H9 (cell line): ENCODE measurements around the gene HSPB1. TPM values are rescaled to one million over a fixed set of nuclear protein-coding genes. Genes with fewer than 3 reads are reported as not detected.

Source experiments
- DNase-seq: peaks from one replicate; pipeline ENCODE4 v3.0.0-alpha.2; 2017
- H2AFZ ChIP-seq: one replicate; pipeline ENCODE4 v1.6.1; 2013; ENCODE audit warnings: mild to moderate bottlenecking, low read length, control low read depth, moderate library complexity
- H2AK5ac ChIP-seq: 2 replicates; pipeline ENCODE4 v1.6.1; 2013; ENCODE audit warnings: low read length, control low read depth, mixed read lengths; ENCODE audit not compliant: insufficient read length
- H2BK120ac ChIP-seq: one replicate; pipeline ENCODE4 v1.6.1; 2013; ENCODE audit warnings: low read depth, mild to moderate bottlenecking, low read length, control low read depth, inconsistent platforms; ENCODE audit not compliant: poor library complexity, severe bottlenecking
- H2BK12ac ChIP-seq: 2 replicates; pipeline ENCODE4 v1.6.1; 2013; ENCODE audit warnings: low read length, control low read depth, mixed read lengths, low read depth; ENCODE audit not compliant: insufficient read length
- H2BK15ac ChIP-seq: 2 replicates; pipeline ENCODE4 v1.6.1; 2013; ENCODE audit warnings: low read depth, low read length, control low read depth
- H2BK20ac ChIP-seq: one replicate; pipeline ENCODE4 v1.6.1; 2013; ENCODE audit warnings: low read depth, mild to moderate bottlenecking, low read length, control low read depth, inconsistent platforms; ENCODE audit not compliant: poor library complexity, severe bottlenecking
- H2BK5ac ChIP-seq: 2 replicates; pipeline ENCODE4 v1.6.1; 2013; ENCODE audit warnings: low read length, control low read depth, mixed read lengths; ENCODE audit not compliant: insufficient read length
- H3K14ac ChIP-seq: 2 replicates; pipeline ENCODE4 v1.6.1; 2013; ENCODE audit warnings: low read length, control low read depth; ENCODE audit not compliant: insufficient read depth
- H3K18ac ChIP-seq: 2 replicates; pipeline ENCODE4 v1.6.1; 2013; ENCODE audit warnings: low read depth, mild to moderate bottlenecking, mixed read lengths, low read length, control low read depth; ENCODE audit not compliant: insufficient read length
- H3K23ac ChIP-seq: 2 replicates; pipeline ENCODE4 v1.6.1; 2013; ENCODE audit warnings: low read length, control low read depth, mixed read lengths, low read depth; ENCODE audit not compliant: insufficient read length
- H3K23me2 ChIP-seq: 2 replicates; pipeline ENCODE4 v1.6.1; 2013; ENCODE audit warnings: low read depth, mild to moderate bottlenecking, mixed read lengths, low read length, control low read depth; ENCODE audit not compliant: insufficient read length, poor library complexity, severe bottlenecking
- H3K27ac ChIP-seq: 2 replicates; pipeline ENCODE4 v1.5.1; 2013; ENCODE audit warnings: low read length, control low read depth, mixed read lengths, low read depth; ENCODE audit not compliant: insufficient read length
- H3K27me3 ChIP-seq: 2 replicates; pipeline ENCODE4 v1.6.1; 2013; ENCODE audit warnings: low read length, control low read depth, inconsistent platforms; ENCODE audit not compliant: insufficient read depth
- H3K4ac ChIP-seq: 2 replicates; pipeline ENCODE4 v1.6.1; 2013; ENCODE audit warnings: low read depth, mild to moderate bottlenecking, control low read depth, inconsistent platforms, low read length, moderate library complexity
- H3K4me1 ChIP-seq: 2 replicates; pipeline ENCODE4 v1.6.1; 2013; ENCODE audit warnings: low read length, control low read depth, inconsistent platforms; ENCODE audit not compliant: insufficient read depth
- H3K4me2 ChIP-seq: 2 replicates; pipeline ENCODE4 v1.6.1; 2013; ENCODE audit warnings: low read length, control low read depth, mixed read lengths; ENCODE audit not compliant: insufficient read length, insufficient read depth
- H3K56ac ChIP-seq: 2 replicates; pipeline ENCODE4 v1.6.1; 2013; ENCODE audit warnings: low read depth, mild to moderate bottlenecking, mixed read lengths, low read length, control low read depth; ENCODE audit not compliant: insufficient read length
- H3K79me1 ChIP-seq: 2 replicates; pipeline ENCODE4 v1.6.1; 2013; ENCODE audit warnings: low read depth, mild to moderate bottlenecking, moderate library complexity, low read length, control low read depth, inconsistent platforms; ENCODE audit not compliant: insufficient read depth, poor library complexity, severe bottlenecking
- H3K79me2 ChIP-seq: 2 replicates; pipeline ENCODE4 v1.6.1; 2013; ENCODE audit warnings: low read length, control low read depth, inconsistent platforms; ENCODE audit not compliant: insufficient read depth
- H3K9ac ChIP-seq: 2 replicates; pipeline ENCODE4 v1.6.1; 2013; ENCODE audit warnings: low read length, control low read depth, mixed read lengths; ENCODE audit not compliant: insufficient read length; ENCODE audit errors: extremely low read depth
- H3K9me3 ChIP-seq: one replicate; pipeline ENCODE4 v1.6.1; 2013; ENCODE audit warnings: low read depth, low read length, inconsistent platforms; ENCODE audit not compliant: control insufficient read depth
- H3T11ph ChIP-seq: one replicate; pipeline ENCODE4 v1.6.1; 2013; ENCODE audit warnings: mild to moderate bottlenecking, low read length, control low read depth, inconsistent platforms
- H4K20me1 ChIP-seq: one replicate; pipeline ENCODE4 v1.6.1; 2013; ENCODE audit not compliant: control insufficient read depth, insufficient read length, insufficient read depth
- H4K5ac ChIP-seq: 2 replicates; pipeline ENCODE4 v1.6.1; 2013; ENCODE audit warnings: low read depth, mild to moderate bottlenecking, mixed read lengths, low read length, control low read depth; ENCODE audit not compliant: insufficient read length
- H4K8ac ChIP-seq: replicated peaks from 2 replicates; pipeline ENCODE4 v1.6.1; 2013; ENCODE audit warnings: low read length, control low read depth, mixed read lengths, low read depth; ENCODE audit not compliant: insufficient read length
- H4K91ac ChIP-seq: 2 replicates; pipeline ENCODE4 v1.6.1; 2013; ENCODE audit warnings: low read depth, mild to moderate bottlenecking, moderate library complexity, mixed read lengths, low read length, control low read depth; ENCODE audit not compliant: insufficient read length
- H3K27ac Mint-ChIP-seq, 3 experiments: 2 replicates in 2 of 3; 3 replicates in 1 of 3; pipeline ENCODE4 v1.8.0; 2020 to 2021; ENCODE audit warnings: mixed read lengths in 3 of 3, mild to moderate bottlenecking in 1 of 3, moderate library complexity in 1 of 3
- H3K27me3 Mint-ChIP-seq: 2 replicates; pipeline ENCODE4 v1.8.0; 2021; ENCODE audit warnings: low read depth, mild to moderate bottlenecking, moderate library complexity, mixed read lengths
- H3K36me3 Mint-ChIP-seq, 3 experiments: 2 replicates in 2 of 3; 3 replicates in 1 of 3; pipeline ENCODE4 v1.8.0; 2020 to 2021; ENCODE audit warnings: low read depth in 3 of 3, mixed read lengths in 3 of 3; ENCODE audit not compliant: insufficient read depth in 1 of 3
- H3K4me1 Mint-ChIP-seq, 2 experiments: 2 replicates each; pipeline ENCODE4 v1.8.0; 2020; ENCODE audit warnings: mixed read lengths in 2 of 2
- H3K4me3 Mint-ChIP-seq, 2 experiments: 2 replicates in 1 of 2; 3 replicates in 1 of 2; pipeline ENCODE4 v1.8.0; 2020 to 2021; ENCODE audit warnings: mild to moderate bottlenecking in 2 of 2, mixed read lengths in 2 of 2, moderate library complexity in 1 of 2
- H3K9me3 Mint-ChIP-seq, 2 experiments: 2 replicates in 1 of 2; 3 replicates in 1 of 2; pipeline ENCODE4 v1.8.0; 2020; ENCODE audit warnings: mild to moderate bottlenecking in 2 of 2, mixed read lengths in 2 of 2, moderate library complexity in 1 of 2
- CTCF ChIP-seq: fragments of 200-600 bp; sonication (generic); conservative IDR thresholded peaks from 3 replicates; pipeline ENCODE4 v1.8.0; 2021; ENCODE audit warnings: antibody characterized with exemption, mild to moderate bottlenecking
- WGBS: extraction: QIAGEN DNeasy Blood & Tissue Kit; methylation state at CpG from one replicate; pipeline ENCODE4 v1.1.7; 2013; ENCODE audit warnings: missing lambda C conversion rate, low lambda C conversion rate, mixed read lengths; ENCODE audit not compliant: insufficient read length; ENCODE audit errors: extremely low coverage; 5-methylcytosine and 5-hydroxymethylcytosine counted together
- total RNA-seq: library from RNA; stranded (reverse); gene quantifications from 2 replicates; pipeline ENCODE4 v1.2.1, GENCODE V29; 2021

The HSPB1 gene
- total RNA-seq, 1 experiment from 2014 or later, result 186 TPM

- Histone ChIP-seq H2BK15ac (no peak overlapping the region), H3K27ac (no peak overlapping the region), H3K4ac (no peak overlapping the region), H3K79me1 (no peaks in the 10 kb centered on the region), H2BK120ac (no peak overlapping the region), H2BK12ac (no peak overlapping the region), H3K9ac (no peak overlapping the region), H4K5ac (no peak overlapping the region), H4K8ac (no peak overlapping the region), H4K20me1 (no peaks in the 10 kb centered on the region), H4K91ac (no peak overlapping the region), H2AFZ (no peak overlapping the region), H3K9me3 (no peaks in the 10 kb centered on the region), H3K23me2 (no peaks in the 10 kb centered on the region), H2BK5ac (no peak overlapping the region), H2BK20ac (no peak overlapping the region), H3K4me2 (no peak overlapping the region), H3K56ac (no peak overlapping the region), H3K4me1 (no peaks in the 10 kb centered on the region), H3K27me3 (no peaks in the 10 kb centered on the region), H3K18ac (no peak overlapping the region), H3K79me2 (no peaks in the 10 kb centered on the region), H2AK5ac (no peak overlapping the region), H3K23ac (no peak overlapping the region), H3K14ac (no peak overlapping the region), H3T11ph (no peak overlapping the region)
- Mint-ChIP-seq H3K27ac (no peak overlapping the region), H3K36me3 (peaks cover 5 to 12% (median 9%) of the 10 kb centered on the region in 3 experiments; a peak in 5 of 7 replicates), H3K4me3 (no peak overlapping the region), H3K9me3 (peaks cover 0 to 3% of the 10 kb centered on the region in 2 experiments; a peak in 2 of 5 replicates), H3K27me3 (peaks cover 26% of the 10 kb centered on the region), H3K4me1 (peaks cover 6 to 24% of the 10 kb centered on the region in 2 experiments; a peak in 3 of 4 replicates)
- WGBS, result no CpG with 5 or more reads among the region's 3 CpGs
- DNase-seq, result no peak
- no peak for TF ChIP-seq CTCF
Observed at GRCh38 chr7:76301000-76301399, 1.5 kb upstream of the HSPB1 start.
